HG03521 (cell line): ENCODE results near the gene TOX4.
"Not testable (repeated sequence)": the region's sequence is repeated elsewhere in the genome, so short reads cannot be mapped to it uniquely, and the experiment has no call there.

Experiments used
- ATAC-seq: cut with Tn5 transposase; IDR thresholded peaks from one replicate; pipeline ENCODE4 v1.9.1; 2021; ENCODE audit warnings: mild to moderate bottlenecking, moderate library complexity; ENCODE audit not compliant: unreplicated experiment

Gene TOX4

GRCh38 chr14:21476925-21477681 is at the start of gene TOX4, which contains the start of gene RAB2B:
TOX4 (plus strand) TSS chr14:21477195; CDS start chr14:21477279, 84 bp downstream.
RAB2B (minus strand) TSS chr14:21476959; CDS start chr14:21476872, 87 bp downstream.
- peak; percentile 99 for ATAC-seq

- no peak for ATAC-seq
Observed at GRCh38 chr14:21428930-21429329, 48.1 kb upstream of the TOX4 start.

GRCh38 chr14:21431126-21431525 is 45.9 kb upstream of the TOX4 start:
- no peak for ATAC-seq

- ATAC-seq: no peak
Observed at GRCh38 chr14:21436567-21437062, 40.4 kb upstream of the TOX4 start.

- ATAC-seq: peak; percentile 97
Observed at GRCh38 chr14:21437063-21437901, 39.7 kb upstream of the TOX4 start.

GRCh38 chr14:21440859-21441258 is 36.1 kb upstream of the TOX4 start:
- ATAC-seq: no peak

- not testable (repeated sequence) for ATAC-seq
Observed at GRCh38 chr14:21442657-21443056, 34.3 kb upstream of the TOX4 start.

GRCh38 chr14:21449899-21450216 is 27.1 kb upstream of the TOX4 start:
- no peak for ATAC-seq

GRCh38 chr14:21454843-21455544 is 22.0 kb upstream of the TOX4 start:
- ATAC-seq: no peak

- peak; percentile 15 for ATAC-seq
Observed at GRCh38 chr14:21455592-21455911, 21.4 kb upstream of the TOX4 start.

- peak; percentile 97 for ATAC-seq
Observed at GRCh38 chr14:21455912-21456667, 20.9 kb upstream of the TOX4 start, which contains the start of gene CHD8. CHD8 (minus strand) TSS chr14:21456123; CDS start chr14:21431643, 24,480 bp downstream.

- no peak for ATAC-seq
Observed at GRCh38 chr14:21467616-21468015, 9.4 kb upstream of the TOX4 start.

GRCh38 chr14:21475767-21476522 is 1.1 kb upstream of the TOX4 start:
- no peak for ATAC-seq

GRCh38 chr14:21476523-21476924 is 471 bp upstream of the TOX4 start:
- ATAC-seq: peak; percentile 30

GRCh38 chr14:21486640-21487087 is 9.7 kb downstream of the TOX4 start:
- no peak for ATAC-seq

- ATAC-seq: no peak
Observed at GRCh38 chr14:21494902-21495762, 18.1 kb downstream of the TOX4 start.

- no peak for ATAC-seq
Observed at GRCh38 chr14:21496453-21496852, 19.5 kb downstream of the TOX4 start.

GRCh38 chr14:21498540-21499526 is 21.8 kb downstream of the TOX4 start:
- no peak for ATAC-seq
